SHP77 (cell line): ENCODE results near the gene CELA2A.
A peak's percentile ranks its signal among the peaks of the same experiment; 100 is the strongest.
"Not testable (repeated sequence)": the region's sequence is repeated elsewhere in the genome, so short reads cannot be mapped to it uniquely, and the experiment has no call there.

ENCODE experiments used
- DNase-seq, 2 experiments: peaks; one replicate each; lab custom pipeline; 2025; lab: John Stamatoyannopoulos, UW

Gene CELA2A

GRCh38 chr1:15469821-15470448 lies 13.4 kb downstream of the CELA2A start:
- DNase-seq = peak; percentile 30 to 62

GRCh38 chr1:15471067-15471466 lies 14.5 kb downstream of the CELA2A start:
- not testable (repeated sequence) for DNase-seq

GRCh38 chr1:15471723-15472122 lies 15.2 kb downstream of the CELA2A start:
- DNase-seq = not testable (repeated sequence)

GRCh38 chr1:15472587-15472986 lies 16.1 kb downstream of the CELA2A start:
- no peak for DNase-seq

- DNase-seq = no peak
Observed at GRCh38 chr1:15475752-15476314, 19.3 kb downstream of the CELA2A start, which contains the start of gene CELA2B. Gene CELA2B (plus strand): TSS chr1:15476104. CDS start chr1:15476126, 22 bp downstream.

GRCh38 chr1:15476927-15477326 lies 20.4 kb downstream of the CELA2A start:
- DNase-seq = no peak

GRCh38 chr1:15477646-15478212 lies 21.2 kb downstream of the CELA2A start:
- no peak for DNase-seq

GRCh38 chr1:15479654-15480347 lies 23.3 kb downstream of the CELA2A start:
- DNase-seq = no peak

GRCh38 chr1:15482455-15482854 lies 25.9 kb downstream of the CELA2A start:
- not testable (repeated sequence) for DNase-seq

- DNase-seq = not testable (repeated sequence)
Observed at GRCh38 chr1:15482983-15483543, 26.5 kb downstream of the CELA2A start.

GRCh38 chr1:15483971-15484370 lies 27.4 kb downstream of the CELA2A start:
- no peak for DNase-seq

GRCh38 chr1:15484443-15484842 lies 27.9 kb downstream of the CELA2A start:
- not testable (repeated sequence) for DNase-seq

GRCh38 chr1:15485636-15486035 lies 29.1 kb downstream of the CELA2A start:
- DNase-seq = no peak

- DNase-seq = not testable (repeated sequence)
Observed at GRCh38 chr1:15486844-15487610, 30.5 kb downstream of the CELA2A start.

- no peak for DNase-seq
Observed at GRCh38 chr1:15488371-15488770, 31.8 kb downstream of the CELA2A start.

GRCh38 chr1:15489052-15489736 lies 32.7 kb downstream of the CELA2A start:
- peak; percentile 72 to 80 for DNase-seq

- DNase-seq = not testable (repeated sequence)
Observed at GRCh38 chr1:15491010-15491409, 34.5 kb downstream of the CELA2A start.

GRCh38 chr1:15492596-15492995 lies 36.1 kb downstream of the CELA2A start:
- no peak for DNase-seq

GRCh38 chr1:15493869-15494390 lies 37.4 kb downstream of the CELA2A start:
- DNase-seq = no peak
